D341Med (cell line): ENCODE data around the gene TCF15.
A peak's percentile ranks its signal among the peaks of the same experiment; 100 is the strongest.

Source experiments
- DNase-seq: peaks from one replicate; pipeline ENCODE4 v3.0.0; 2012; ENCODE audit warnings: low spot score

Gene TCF15

GRCh38 chr20:610130-611046, at the start of gene TCF15:
Gene TCF15, minus strand, starts transcription at chr20:610309. Its CDS starts 72 bp downstream, at chr20:610237.
- peak; percentile 100 for DNase-seq

- no peak for DNase-seq
Measured at GRCh38 chr20:658731-659291, 48.7 kb upstream of the TCF15 start.

GRCh38 chr20:658202-658601, 48.1 kb upstream of the TCF15 start:
- no peak for DNase-seq

- no peak for DNase-seq
Measured at GRCh38 chr20:655726-656624, 45.9 kb upstream of the TCF15 start.

- no peak for DNase-seq
Measured at GRCh38 chr20:654417-654750, 44.3 kb upstream of the TCF15 start.

- DNase-seq, result no peak
Measured at GRCh38 chr20:653590-654416, 43.7 kb upstream of the TCF15 start.

GRCh38 chr20:653110-653589, 43.0 kb upstream of the TCF15 start, which contains the start of gene SRXN1:
Gene SRXN1, minus strand, starts transcription at chr20:653200. Its CDS starts 15 bp downstream, at chr20:653185.
- peak; percentile 95 for DNase-seq

GRCh38 chr20:652615-653109, 42.6 kb upstream of the TCF15 start:
- DNase-seq, result no peak

- DNase-seq, result no peak
Measured at GRCh38 chr20:651713-652614, 41.9 kb upstream of the TCF15 start.

- no peak for DNase-seq
Measured at GRCh38 chr20:650954-651353, 40.8 kb upstream of the TCF15 start.

- no peak for DNase-seq
Measured at GRCh38 chr20:650281-650680, 40.2 kb upstream of the TCF15 start.

- no peak for DNase-seq
Measured at GRCh38 chr20:647479-648019, 37.4 kb upstream of the TCF15 start.

- no peak for DNase-seq
Measured at GRCh38 chr20:646868-647233, 36.7 kb upstream of the TCF15 start.

GRCh38 chr20:646107-646867, 36.2 kb upstream of the TCF15 start:
- DNase-seq, result no peak

GRCh38 chr20:645318-646106, 35.4 kb upstream of the TCF15 start:
- peak; percentile 91 for DNase-seq

GRCh38 chr20:644692-645317, 34.7 kb upstream of the TCF15 start:
- DNase-seq, result no peak

GRCh38 chr20:642398-643174, 32.5 kb upstream of the TCF15 start:
- DNase-seq, result peak; percentile 60
